ENCODE measurements around the gene ADCY3. TPM values are rescaled to one million over a fixed set of nuclear protein-coding genes. Genes with fewer than 3 reads are reported as not detected.

Gene ADCY3
- total and polyA plus RNA-seq, 10 donors: 36.5 to 61.5 (median 52.7) TPM

GRCh38 chr2:24935145-24935544, 15.1 kb upstream of the ADCY3 start:
- intact Hi-C loops (cut with DNase I; ENCODE audit: low total_unique reads): no loop called here
- Histone ChIP-seq H3K27ac (no peak overlapping the region), H3K27me3 (replicated peaks in 1 of 7) (no peaks in the 10 kb centered on the region), H3K4me3 (no peak overlapping the region), H3K9me3 (no peaks in the 10 kb centered on the region), H3K36me3 (no peaks in the 10 kb centered on the region), H3K4me1 (peaks cover 0 to 6% (median 0%) of the 10 kb centered on the region in 6 donors)
- no peak for DNase-seq
- TF ChIP-seq POLR2A (IDR thresholded peaks at IDR 0.05) (no peak), CTCF (IDR thresholded peaks at IDR 0.05 in 8 of 11, conservative IDR thresholded peaks at IDR 0.05 in 3 of 11) (no peak), POLR2AphosphoS5 (IDR thresholded peaks at IDR 0.05) (no peak)
- 75 to 93% (median 87%) methylated on average over 5 of the region's 5 CpGs for WGBS, 5 donors

GRCh38 chr2:24932715-24933114, 12.7 kb upstream of the ADCY3 start:
- H3K27ac ChIP-seq: no peak overlapping the region
- intact Hi-C loops (cut with DNase I; ENCODE audit: low total_unique reads): no loop called here
- no peaks in the 10 kb centered on the region for H3K36me3 ChIP-seq
- peaks cover 0 to 6% (median 0%) of the 10 kb centered on the region in 6 donors for H3K4me1 ChIP-seq
- WGBS, 5 donors: 79 to 92% (median 90%) methylated on average over 5 of the region's 5 CpGs
- TF ChIP-seq POLR2A (IDR thresholded peaks at IDR 0.05): no peak
- TF ChIP-seq CTCF (IDR thresholded peaks at IDR 0.05 in 8 of 11, conservative IDR thresholded peaks at IDR 0.05 in 3 of 11): no peak
- no peak for TF ChIP-seq POLR2AphosphoS5 (IDR thresholded peaks at IDR 0.05)
- no peak overlapping the region for H3K4me3 ChIP-seq
- no peaks in the 10 kb centered on the region for H3K9me3 ChIP-seq
- H3K27me3 ChIP-seq (replicated peaks in 1 of 7): no peaks in the 10 kb centered on the region
- no peak for DNase-seq

- Histone ChIP-seq H3K9me3 (no peaks in the 10 kb centered on the region), H3K4me1 (peaks cover 0 to 21% (median 14%) of the 10 kb centered on the region in 6 donors), H3K36me3 (no peaks in the 10 kb centered on the region), H3K27me3 (replicated peaks in 1 of 7) (peaks cover 0 to 11% (median 0%) of the 10 kb centered on the region in 7 donors), H3K4me3 (no peak overlapping the region), H3K27ac (no peak overlapping the region)
- TF ChIP-seq POLR2A (IDR thresholded peaks at IDR 0.05) (no peak), CTCF (IDR thresholded peaks at IDR 0.05 in 8 of 11, conservative IDR thresholded peaks at IDR 0.05 in 3 of 11) (no peak), POLR2AphosphoS5 (IDR thresholded peaks at IDR 0.05) (no peak)
- 15 to 32% (median 20%) methylated on average over 4 to 6 of the region's 6 CpGs for WGBS, 5 donors
- intact Hi-C loops (cut with DNase I; ENCODE audit: low total_unique reads): no loop called here
- DNase-seq: peak; percentile 58
Observed at GRCh38 chr2:24930768-24931167, 10.7 kb upstream of the ADCY3 start.

GRCh38 chr2:24929230-24929629, 9.2 kb upstream of the ADCY3 start:
- WGBS, 5 donors: 90 to 97% (median 96%) methylated on average over 3 of the region's 3 CpGs
- Histone ChIP-seq H3K4me1 (peaks cover 0 to 21% (median 14%) of the 10 kb centered on the region in 6 donors), H3K4me3 (no peak overlapping the region), H3K27ac (no peak overlapping the region), H3K36me3 (no peaks in the 10 kb centered on the region), H3K9me3 (no peaks in the 10 kb centered on the region), H3K27me3 (replicated peaks in 1 of 7) (peaks cover 0 to 11% (median 0%) of the 10 kb centered on the region in 7 donors)
- no peak for TF ChIP-seq POLR2A (IDR thresholded peaks at IDR 0.05)
- TF ChIP-seq CTCF (IDR thresholded peaks at IDR 0.05 in 8 of 11, conservative IDR thresholded peaks at IDR 0.05 in 3 of 11): no peak
- no peak for TF ChIP-seq POLR2AphosphoS5 (IDR thresholded peaks at IDR 0.05)
- DNase-seq: no peak
- intact Hi-C loops (cut with DNase I; ENCODE audit: low total_unique reads): no loop called here
